Stimulated activated CD4-positive, alpha-beta T cell treated with anti-CD3 and anti-CD28 coated beads, Interleukin-1b, Interleukin-23, amount 100 ng/mL, for 4 hours (primary cell): ENCODE data around the gene PPA1.
"Not testable (repeated sequence)": the region's sequence is repeated elsewhere in the genome, so short reads cannot be mapped to it uniquely, and the experiment has no call there.

Experiments used
- DNase-seq, 2 donors: peaks; one replicate each; pipeline ENCODE4 v3.0.0-alpha.2; 2020; ENCODE audit warnings: low read depth in 2 of 2

Gene PPA1

GRCh38 chr10:70254778-70255328 is 21.6 kb upstream of the PPA1 start:
- DNase-seq: no peak

DNA sequence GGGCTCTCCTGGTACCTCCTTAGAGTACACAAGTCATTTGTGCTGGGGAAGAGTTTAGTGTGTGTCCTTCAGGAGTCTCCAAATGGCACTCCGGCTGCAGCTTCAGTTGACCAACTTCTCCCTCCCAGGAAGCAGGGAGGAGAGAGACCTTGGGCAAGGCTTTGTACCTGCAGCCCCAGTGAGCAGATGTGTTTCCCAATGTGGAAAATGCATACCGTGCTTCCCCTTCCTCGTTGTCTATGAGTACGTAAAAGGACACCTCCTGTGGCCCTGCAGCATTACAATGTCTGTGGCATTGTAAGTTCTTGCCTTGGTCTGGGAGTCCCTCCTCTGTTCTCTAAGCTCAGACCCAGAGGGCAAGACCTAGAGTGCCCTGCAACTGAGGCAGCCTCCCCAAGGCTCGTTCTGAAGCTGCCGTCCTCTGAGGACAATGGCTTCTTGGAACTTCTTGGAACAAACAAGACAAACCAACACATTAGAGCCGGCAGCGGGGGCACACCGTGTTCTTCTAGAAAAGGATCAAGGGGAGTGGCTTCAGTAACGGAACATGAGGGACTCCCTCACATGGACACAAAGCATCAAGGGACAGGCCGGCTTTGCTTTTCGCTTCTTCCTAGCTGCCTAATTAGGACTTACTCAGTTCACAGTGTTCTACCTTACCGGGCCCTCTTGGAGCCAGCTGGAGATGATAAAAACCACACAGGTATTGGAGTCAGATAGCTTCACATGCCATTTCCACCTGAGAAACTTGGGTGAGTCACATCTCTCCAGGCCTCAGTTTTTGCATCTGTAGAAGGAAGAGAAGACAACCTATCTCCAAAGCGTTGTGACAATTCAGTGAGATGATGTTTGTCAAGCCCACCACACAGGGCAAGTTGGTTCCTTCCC is 20.9 kb upstream of the PPA1 start:
- DNase-seq: no peak

- no peak for DNase-seq
These were observed 17.9 kb upstream of the PPA1 start for GRCh38 chr10:70250961-70251680.

GRCh38 chr10:70247360-70247759 is 14.1 kb upstream of the PPA1 start:
- no peak for DNase-seq

- no peak for DNase-seq
These were observed 7.9 kb upstream of the PPA1 start for GRCh38 chr10:70241081-70241480.

DNA sequence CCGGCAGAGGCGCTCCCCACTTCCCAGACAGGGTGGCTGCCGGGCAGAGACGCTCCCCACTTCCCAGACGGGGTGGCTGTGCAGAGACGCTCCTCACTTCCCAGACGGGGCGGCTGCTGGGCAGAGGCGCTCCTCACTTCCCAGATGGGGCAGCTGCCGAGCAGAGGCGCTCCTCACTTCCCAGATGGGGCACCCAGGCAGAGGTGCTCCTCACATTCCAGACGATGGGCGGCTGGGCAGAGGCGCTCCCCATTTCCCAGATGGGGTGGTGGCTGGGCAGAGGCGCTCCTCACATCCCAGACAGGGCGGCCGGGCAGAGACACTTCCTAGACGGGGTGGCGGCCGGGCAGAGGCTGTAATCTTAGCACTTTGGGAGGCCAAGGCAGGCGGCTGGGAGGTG is 6.8 kb upstream of the PPA1 start:
- DNase-seq: not testable (repeated sequence)

- DNase-seq: not testable (repeated sequence)
These were observed 6.1 kb upstream of the PPA1 start for GRCh38 chr10:70239077-70239976.

DNA sequence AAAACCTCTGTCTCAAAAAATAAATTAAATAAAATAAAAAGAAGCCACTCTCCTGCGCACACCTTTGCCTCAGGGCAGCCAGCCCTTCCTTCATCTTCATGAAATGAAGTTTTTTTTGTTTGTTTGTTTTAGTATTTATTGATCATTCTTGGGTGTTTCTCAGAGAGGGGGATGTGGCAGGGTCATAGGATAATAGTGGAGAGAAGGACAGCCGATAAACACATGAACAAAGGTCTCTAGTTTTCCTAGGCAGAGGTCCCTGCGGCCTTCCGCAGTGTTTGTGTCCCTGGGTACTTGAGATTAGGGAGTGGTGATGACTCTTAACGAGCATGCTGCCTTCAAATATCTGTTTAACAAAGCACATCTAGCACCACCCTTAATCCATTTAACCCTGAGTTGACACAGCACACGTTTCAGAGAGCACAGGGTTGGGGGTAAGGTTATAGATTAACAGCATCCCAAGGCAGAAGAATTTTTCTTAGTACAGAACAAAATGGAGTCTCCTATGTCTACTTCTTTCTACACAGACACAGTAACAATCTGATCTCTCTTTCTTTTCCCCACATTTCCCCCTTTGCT is 4.8 kb upstream of the PPA1 start:
- DNase-seq: not testable (repeated sequence)

- no peak for DNase-seq
These were observed 1.6 kb upstream of the PPA1 start for GRCh38 chr10:70234668-70235447.

GRCh38 chr10:70233939-70234300 is 691 bp upstream of the PPA1 start:
- no peak for DNase-seq

GRCh38 chr10:70232859-70233108 is 445 bp downstream of the PPA1 start:
- DNase-seq: no peak

- peak; percentile 32 to 46 for DNase-seq
These were observed 922 bp downstream of the PPA1 start for GRCh38 chr10:70232155-70232858.

- DNase-seq: no peak
These were observed 4.7 kb downstream of the PPA1 start for GRCh38 chr10:70228491-70228890.

GRCh38 chr10:70227548-70228320 is 5.5 kb downstream of the PPA1 start:
- DNase-seq: no peak

DNA sequence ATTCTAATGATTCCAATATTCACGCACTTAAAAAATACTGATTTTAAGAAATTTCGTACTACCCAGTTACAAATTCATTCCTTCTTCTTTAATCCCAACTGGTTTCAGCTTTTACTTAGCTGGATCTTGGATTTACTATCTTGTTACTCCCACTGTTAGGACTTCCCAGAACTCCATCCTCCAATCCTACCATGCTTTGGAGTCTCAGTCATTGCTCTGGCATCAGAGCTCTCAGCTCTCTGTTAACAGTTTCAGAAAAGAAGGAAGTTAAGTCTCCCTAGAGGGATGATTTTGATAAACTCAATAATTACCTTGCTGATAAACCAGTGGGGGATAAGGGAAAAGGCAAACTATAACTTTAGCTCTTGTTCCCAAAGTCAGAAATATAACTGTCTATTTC is 9.5 kb downstream of the PPA1 start:
- no peak for DNase-seq

- DNase-seq: not testable (repeated sequence)
These were observed 10.3 kb downstream of the PPA1 start for GRCh38 chr10:70222811-70223447.

DNA sequence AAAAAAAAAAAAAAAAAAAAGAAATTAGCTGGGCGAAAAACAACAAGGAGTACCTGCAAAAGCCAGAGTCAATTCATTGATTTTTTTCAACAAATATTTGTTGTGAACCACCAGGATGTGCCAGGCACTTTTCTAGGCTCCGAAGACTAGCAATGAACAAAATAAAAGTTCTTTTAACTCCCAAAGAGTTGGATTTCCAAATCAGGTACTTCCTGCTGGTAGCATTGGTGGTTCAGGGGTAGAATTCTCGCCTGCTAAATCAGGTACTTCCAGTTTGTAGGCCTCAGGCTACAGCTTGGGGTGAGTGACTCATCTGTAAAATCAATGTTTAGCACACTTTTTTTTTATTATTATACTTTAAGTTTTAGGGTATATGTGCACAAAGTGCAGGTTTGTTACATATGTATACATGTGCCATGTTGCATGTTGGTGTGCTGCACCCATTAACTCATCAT is 10.9 kb downstream of the PPA1 start:
- no peak for DNase-seq

- no peak for DNase-seq
These were observed 12.2 kb downstream of the PPA1 start for GRCh38 chr10:70221030-70221429.

DNA sequence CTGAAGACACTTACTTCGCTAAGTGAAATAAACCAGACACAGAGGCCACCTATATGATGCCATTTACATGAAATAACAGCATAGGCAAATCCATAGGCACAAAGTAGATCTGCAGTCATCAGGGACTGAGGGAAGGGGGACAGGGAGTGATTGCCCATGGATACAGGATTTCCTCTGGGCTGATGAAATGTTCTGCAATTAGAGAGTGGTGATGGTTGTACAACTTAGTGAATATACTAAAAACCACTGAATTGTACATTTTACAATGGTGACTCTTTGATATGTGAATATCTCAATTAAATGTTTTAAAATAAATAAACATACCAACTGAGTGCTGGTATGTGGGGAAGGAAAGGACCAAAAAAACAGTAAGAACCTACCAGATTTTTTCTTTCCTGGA is 20.4 kb downstream of the PPA1 start:
- no peak for DNase-seq
